Nucleus accumbens (tissue), 56 donors: ENCODE data around the gene CWC25.
A peak's percentile ranks its signal among the peaks of the same experiment; 100 is the strongest.

Source experiments
- DNase-seq, 56 donors: peaks; one replicate each; lab custom pipeline; 2025; lab: John Stamatoyannopoulos, UW

The CWC25 gene

GRCh38 chr17:38853292-38854219, 28.4 kb upstream of the CWC25 start, which contains the start of gene RPL23:
Gene RPL23, minus strand, starts transcription at chr17:38853721. Its CDS starts 11 bp downstream, at chr17:38853710.
- peak; percentile 42 to 97 (median 87) for DNase-seq

DNA sequence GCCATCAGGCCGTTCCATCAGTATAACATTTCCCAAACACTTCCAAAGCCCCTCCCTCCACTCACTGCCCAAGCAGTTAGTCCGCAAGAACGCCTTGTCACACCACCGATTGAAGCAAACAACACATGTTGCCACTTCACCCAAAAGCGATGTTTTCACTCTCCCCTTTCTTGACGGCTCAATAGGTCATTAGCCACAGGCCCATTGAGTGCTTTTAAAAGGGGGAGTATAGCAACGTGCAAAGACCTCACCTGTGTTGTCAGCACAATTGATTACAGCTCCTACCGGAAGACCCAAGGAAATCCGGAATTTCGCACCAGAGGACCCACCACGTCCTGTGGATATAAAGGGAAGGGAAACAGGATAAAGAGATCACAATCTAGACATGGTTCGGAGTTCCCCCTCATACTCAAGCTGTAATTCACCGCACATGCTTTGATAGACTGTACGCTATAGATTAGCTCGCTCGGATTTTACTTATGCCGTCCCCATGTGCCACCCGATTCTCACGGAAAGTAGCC, 27.7 kb upstream of the CWC25 start:
- DNase-seq: no peak

- DNase-seq: no peak
Measured at GRCh38 chr17:38851434-38851833, 26.3 kb upstream of the CWC25 start.

DNA sequence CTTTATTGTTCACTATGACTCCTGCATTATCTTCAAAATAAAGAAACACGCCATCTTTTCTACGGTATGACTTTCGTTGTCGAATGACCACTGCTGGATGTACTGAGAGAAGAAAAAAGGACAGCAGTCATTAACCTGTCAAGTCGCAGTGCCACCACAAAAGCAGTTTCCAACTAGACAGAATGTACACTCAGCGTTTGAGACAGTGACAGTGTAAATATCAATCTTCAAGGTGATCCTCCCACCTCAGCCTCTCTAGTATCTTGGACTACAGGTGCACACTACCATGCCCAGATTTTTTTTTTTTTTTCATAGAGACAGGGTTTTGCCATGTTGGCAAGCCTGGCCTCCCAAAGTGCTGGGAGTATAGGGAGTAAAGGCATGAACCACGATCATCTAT, 25.3 kb upstream of the CWC25 start:
- no peak for DNase-seq

DNA sequence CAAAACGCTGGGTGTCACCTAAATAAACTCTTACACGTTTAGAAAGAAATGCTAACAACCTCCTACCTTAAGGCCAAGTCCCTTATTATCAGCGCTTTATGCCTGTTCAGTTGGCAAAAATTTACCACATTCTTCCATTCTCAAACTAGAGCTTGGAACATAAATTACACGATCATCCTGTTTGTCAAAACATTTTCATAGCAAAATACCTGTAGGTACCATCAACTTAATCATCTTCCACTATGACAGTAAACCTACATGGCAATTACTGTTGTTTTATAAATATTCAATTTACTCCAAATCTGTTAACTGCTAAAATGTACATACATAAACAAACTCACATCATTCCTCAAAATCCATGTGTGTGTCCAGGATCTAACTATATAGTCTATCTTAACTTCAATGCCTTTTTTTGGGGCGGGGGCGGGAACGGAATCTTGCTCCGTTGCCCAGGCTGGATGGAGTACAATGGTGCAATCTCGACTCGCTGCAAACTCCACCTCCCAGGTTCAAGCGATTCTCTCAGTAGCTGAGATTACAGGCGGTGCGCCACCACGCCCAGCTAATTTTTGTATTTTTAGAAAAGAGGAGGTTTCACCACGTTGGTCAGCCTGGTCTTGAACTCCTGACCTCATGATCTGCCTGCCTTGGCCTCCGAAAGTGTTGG, 24.0 kb upstream of the CWC25 start:
- DNase-seq: no peak

- DNase-seq: no peak
Measured at GRCh38 chr17:38848557-38848891, 23.4 kb upstream of the CWC25 start.

DNA sequence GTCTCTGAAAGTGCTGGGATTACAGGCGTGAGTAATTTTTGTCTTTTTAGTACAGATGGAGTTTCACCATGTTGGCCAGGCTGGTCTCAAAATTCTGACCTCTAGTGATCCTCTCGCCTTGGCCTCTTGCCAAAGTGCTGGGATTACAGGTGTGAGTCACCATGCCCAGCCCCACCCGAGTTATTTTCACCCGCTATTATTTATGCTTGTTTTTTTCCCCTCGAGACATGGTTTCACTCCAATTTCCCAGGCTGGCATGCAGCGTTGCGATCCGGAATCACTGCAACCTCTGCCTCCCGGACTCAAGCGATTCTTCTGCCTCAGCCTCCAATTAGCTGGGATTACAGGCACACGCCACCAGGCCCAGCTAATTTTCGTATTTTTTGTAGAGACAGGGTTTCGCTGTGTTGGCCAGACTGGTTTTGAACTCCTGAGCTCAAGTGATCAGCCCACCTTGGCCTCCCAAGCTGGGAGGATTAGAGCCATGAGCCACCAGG, 19.2 kb upstream of the CWC25 start:
- DNase-seq: no peak

- no peak for DNase-seq
Measured at GRCh38 chr17:38825762-38826247, 684 bp upstream of the CWC25 start.

- no peak for DNase-seq
Measured at GRCh38 chr17:38815576-38816193, 9.4 kb downstream of the CWC25 start.

GRCh38 chr17:38809828-38810227, 15.3 kb downstream of the CWC25 start:
- peak in 13 of 56 donors; percentile 2 to 44 (median 15) for DNase-seq

- DNase-seq: no peak
Measured at GRCh38 chr17:38800237-38800760, 24.8 kb downstream of the CWC25 start.

GRCh38 chr17:38799501-38800236, 25.5 kb downstream of the CWC25 start, which contains the start of gene PIP4K2B:
Gene PIP4K2B, minus strand, starts transcription at chr17:38799556. Its CDS starts 132 bp downstream, at chr17:38799424.
- DNase-seq: peak; percentile 62 to 98 (median 92)

- DNase-seq: peak in 45 of 56 donors; percentile 6 to 74 (median 55)
Measured at GRCh38 chr17:38798614-38799500, 26.3 kb downstream of the CWC25 start.

- no peak for DNase-seq
Measured at GRCh38 chr17:38797828-38798227, 27.3 kb downstream of the CWC25 start.

DNA sequence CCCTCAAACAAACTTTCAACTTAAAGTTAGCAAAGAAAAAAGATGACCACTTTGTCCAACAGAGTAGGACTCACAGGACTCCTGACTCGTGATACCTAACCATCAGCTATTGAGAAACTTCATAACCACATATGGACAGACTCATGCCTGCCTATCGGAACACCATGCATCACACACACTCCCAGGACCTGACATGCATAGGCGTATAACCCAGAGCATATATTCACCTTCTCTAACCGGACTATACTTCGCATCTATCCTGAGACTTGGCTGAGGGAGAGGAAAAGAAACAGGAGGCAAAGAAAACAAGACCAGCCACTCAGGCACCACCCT, 28.0 kb downstream of the CWC25 start:
- no peak for DNase-seq

GRCh38 chr17:38796451-38797157, 28.5 kb downstream of the CWC25 start:
- DNase-seq: no peak

DNA sequence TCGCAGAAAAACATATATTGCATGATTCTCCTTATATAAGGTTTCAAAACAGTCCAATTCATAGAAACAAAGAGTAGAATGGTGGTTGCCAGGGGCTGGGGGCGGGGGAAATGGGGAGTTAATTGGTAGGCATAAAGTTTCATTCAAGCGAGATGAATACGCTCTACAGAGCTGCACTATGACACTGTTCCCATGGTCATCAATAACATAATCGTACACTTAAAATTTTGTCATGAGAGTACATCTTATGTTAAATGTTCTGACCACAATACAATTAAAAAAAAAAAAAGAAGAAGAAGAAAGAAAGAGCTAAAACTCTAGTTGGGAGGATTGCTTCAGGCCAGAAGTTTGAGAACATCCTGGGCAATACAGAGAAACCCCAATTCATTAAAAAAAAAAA, 30.9 kb downstream of the CWC25 start:
- DNase-seq: no peak

DNA sequence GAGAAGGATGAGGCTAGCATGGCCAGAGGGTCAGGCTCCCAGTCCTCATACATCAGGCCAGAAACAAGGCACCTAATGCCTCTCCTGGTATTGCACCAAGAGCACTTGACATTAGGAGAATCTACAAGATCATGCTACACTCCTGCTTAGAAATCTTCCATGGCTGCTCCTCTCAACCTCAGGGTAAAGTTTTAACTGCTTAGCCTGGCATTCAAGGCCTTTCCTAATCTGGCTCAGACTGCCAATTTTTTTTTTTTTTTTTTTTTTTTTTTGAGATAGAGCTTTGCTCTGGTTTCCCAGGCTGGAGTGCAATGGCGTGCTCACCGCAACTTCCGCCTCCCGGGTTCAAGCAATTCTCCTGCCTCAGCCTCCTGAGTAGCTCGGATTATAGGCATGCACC, 34.0 kb downstream of the CWC25 start:
- no peak for DNase-seq
